Measurements from ENCODE around the gene ZNF597. TPM values are rescaled to one million over a fixed set of nuclear protein-coding genes. Genes with fewer than 3 reads are reported as not detected.

ZNF597 gene
- total and polyA plus RNA-seq, 10 of the 15 experiments (the other 5 are each of a cell fraction or from before 2014, with no cell fraction given): 0.80 to 2.8 (median 2.0) TPM

- ChIA-PET SMC1A (ENCODE audit: uncharacterized antibody, unreplicated experiment) (no interaction called here), POLR2A (no interaction called here)
- BruUV-seq (replicated peaks): no TSS peak
- TF ChIP-seq FOS (IDR thresholded peaks at IDR 0.05; ENCODE audit: borderline replicate concordance, extremely low read depth, insufficient read length): no peak
- no peak for TF ChIP-seq FOXK2 (IDR thresholded peaks at IDR 0.05)
- no peak for TF ChIP-seq TBL1XR1 (IDR thresholded peaks at IDR 0.05; ENCODE audit: low read depth, low read length)
- TF ChIP-seq CBX5 (IDR thresholded peaks at IDR 0.05; ENCODE audit: low read depth): no peak
- no peak for TF ChIP-seq CUX1 (IDR thresholded peaks at IDR 0.05; ENCODE audit: insufficient replicate concordance, low read depth, low read length)
- no peak for TF ChIP-seq CHD1 (IDR thresholded peaks at IDR 0.05; ENCODE audit: low read depth, low read length)
- no peak for TF ChIP-seq FOXM1 (IDR thresholded peaks at IDR 0.05; ENCODE audit: low read depth, low read length)
- no peak for TF ChIP-seq ZNF687 (IDR thresholded peaks at IDR 0.05)
- no peak for TF ChIP-seq ZBTB4 (CRISPR knock-in tag; IDR thresholded peaks at IDR 0.05)
These were observed 8.9 kb downstream of the ZNF597 start for GRCh38 chr16:3434373-3434772.

More at GRCh38 chr16:3434373-3434772, 8.9 kb downstream of the ZNF597 start:
- Histone ChIP-seq H3K9ac (ENCODE audit: control insufficient read depth, insufficient read depth, low read length) (no peak overlapping the region), H3K79me2 (ENCODE audit: control insufficient read depth, insufficient read depth, low read length) (no peaks in the 10 kb centered on the region), H3K4me2 (ENCODE audit: control insufficient read depth, insufficient read depth) (no peak overlapping the region), H4K20me1 (ENCODE audit: control insufficient read depth, insufficient read depth) (no peaks in the 10 kb centered on the region), H3K27ac (ENCODE audit: control insufficient read depth, insufficient read depth) (no peak overlapping the region), H3K4me1 (ENCODE audit: control insufficient read depth, insufficient read depth, low read length) (no peaks in the 10 kb centered on the region), H3K27me3 (replicated peaks in 1 of 2; ENCODE audit: control insufficient read depth in 2 of 2, insufficient read depth in 2 of 2, low read length in 1 of 2) (no peaks in the 10 kb centered on the region), H3K9me3 (replicated peaks; ENCODE audit: control insufficient read depth, insufficient read depth, low read length) (peaks cover 3% of the 10 kb centered on the region; the same call in 2 of the 3 replicates), H2AFZ (ENCODE audit: control insufficient read depth, low read depth, low read length) (no peak overlapping the region), H3K36me3 (ENCODE audit: control insufficient read depth in 2 of 2, insufficient read depth in 2 of 2, low read length in 1 of 2) (peaks cover 0 to 4% of the 10 kb centered on the region in 2 experiments; a peak in 3 of 4 replicates), H3K4me3 (no peak overlapping the region)
- DNase-seq (ENCODE audit: low read depth, low spot score): no peak
- no peak for FAIRE-seq
- in situ Hi-C loops (cut with MboI): no loop called here
- intact Hi-C loops (cut with micrococcal nuclease; ENCODE audit: unreplicated experiment): no loop called here
- ChIA-PET CTCF (no interaction called here), RAD21 (ENCODE audit: unreplicated experiment) (interaction anchor here (0.6 kb wide), 1 partner anchor 9 kb away, joined by 3 read pairs; the partner anchor contains the start of genes NAA60 and ZNF597)
- peak; percentile 62 for ATAC-seq
